Breast epithelium (tissue), 4 donors: ENCODE measurements around the gene CTNNA3. TPM values are rescaled to one million over a fixed set of nuclear protein-coding genes. Genes with fewer than 3 reads are reported as not detected.

ENCODE experiments used
- DNase-seq, 2 donors: peaks; one replicate each; pipeline ENCODE4 v3.0.0-alpha.2; 2019; ENCODE audit warnings: low spot score in 2 of 2
- H3K27ac ChIP-seq, 2 donors: fragments of 200-600 bp; sonication (generic) in 1 of 2; one replicate each; pipeline ENCODE4 v1.5.1; 2016 to 2019; ENCODE audit warnings: mild to moderate bottlenecking in 1 of 2
- H3K27me3 ChIP-seq, 2 donors: fragments of 200-600 bp; sonication (generic) in 1 of 2; one replicate each; pipeline versions ENCODE4 v1.5.1 to v1.6.0; 2017 to 2019; ENCODE audit warnings: control low read depth in 1 of 2, mild to moderate bottlenecking in 1 of 2
- H3K36me3 ChIP-seq: fragments of 200-600 bp; one replicate; pipeline ENCODE4 v1.5.1; 2019
- H3K4me1 ChIP-seq, 2 donors: fragments of 200-600 bp; sonication (generic); one replicate each; pipeline ENCODE4 v1.5.1; 2016 to 2019; ENCODE audit warnings: control low read depth in 1 of 2
- H3K4me3 ChIP-seq, 3 donors: fragments of 200-600 bp; sonication (generic); 1 replicate in 2 of 3; 2 replicates in 1 of 3; pipeline ENCODE4 v1.5.1; 2016 to 2019; ENCODE audit warnings: mild to moderate bottlenecking in 3 of 3, moderate library complexity in 2 of 3
- H3K9me3 ChIP-seq, 2 donors: fragments of 200-600 bp; sonication (generic) in 1 of 2; one replicate each; pipeline ENCODE4 v1.5.1; 2016 to 2019; ENCODE audit warnings: control low read depth in 1 of 2
- POLR2A ChIP-seq: fragments of 450-650 bp; IDR thresholded peaks from one replicate; pipeline ENCODE4 v1.6.1; 2016; ENCODE audit warnings: antibody characterized with exemption, mild to moderate bottlenecking, moderate library complexity
- POLR2AphosphoS5 ChIP-seq, 3 donors: sonication (generic); formaldehyde crosslinking; IDR thresholded peaks; one replicate each; pipeline ENCODE4 v1.6.1; 2017; ENCODE audit warnings: antibody characterized with exemption in 3 of 3
- intact Hi-C: fragments of 100-400 bp; cut with DNase I; formaldehyde crosslinking; loops from one replicate; pipeline ENCODE4 v1.15.1; 2023; ENCODE audit warnings: low total_unique reads
- total RNA-seq, 3 donors: library from RNA; depleted of rRNA; stranded (reverse); fragments of >200 nt; gene quantifications; one replicate each; pipeline ENCODE4 v1.1.0, GENCODE V29; 2016
- TF ChIP-seq, protein P1 (sequence below), 3 donors: fragments of 450-650 bp; IDR thresholded peaks; one replicate each; pipeline ENCODE4 v1.5.1; 2016 to 2017; ENCODE audit warnings: antibody characterized with exemption in 3 of 3, mild to moderate bottlenecking in 3 of 3, moderate library complexity in 3 of 3

CTNNA3 gene
- total RNA-seq, 3 donors from 2014 or later: 0.33 to 1.1 (median 0.59) TPM

DNA sequence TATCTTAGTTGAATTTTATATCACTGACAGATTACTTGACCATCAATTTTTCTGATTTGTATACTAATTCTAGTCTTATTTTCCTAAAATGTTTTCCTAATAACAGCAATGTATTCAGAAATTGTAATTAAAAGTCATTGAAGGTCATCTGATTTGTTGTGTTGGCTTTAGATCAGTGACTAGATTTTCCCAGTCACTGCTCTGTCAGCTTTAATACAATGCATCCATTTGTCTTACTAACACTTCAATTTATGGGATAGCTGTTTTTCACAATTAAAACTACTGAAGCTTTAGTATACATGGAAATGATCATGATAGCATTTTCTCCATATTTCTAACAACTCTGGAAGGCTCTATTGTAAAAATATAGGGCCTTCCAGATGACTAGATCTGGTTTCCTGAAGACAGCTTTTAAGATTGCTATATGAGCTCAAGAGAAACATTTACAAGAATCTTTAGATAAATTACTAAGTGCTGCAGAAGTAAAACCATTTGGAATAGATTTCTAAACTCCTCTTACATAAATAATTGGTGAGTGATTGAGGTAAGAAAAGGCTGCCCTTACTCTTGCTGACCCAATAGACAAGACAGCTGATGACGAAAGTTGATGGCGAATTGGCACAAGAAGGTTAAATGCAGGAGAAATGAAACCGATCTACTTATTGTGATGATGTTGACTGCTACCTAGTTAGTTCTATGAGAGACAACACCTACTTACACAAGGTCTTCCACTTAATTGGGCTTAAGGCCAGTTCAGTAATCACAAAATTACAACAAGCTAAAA is 696.0 kb downstream of the CTNNA3 start:
- no peak overlapping the region for H3K4me3 ChIP-seq
- no peaks in the 10 kb centered on the region for H3K36me3 ChIP-seq
- intact Hi-C loops: no loop called here

DNA sequence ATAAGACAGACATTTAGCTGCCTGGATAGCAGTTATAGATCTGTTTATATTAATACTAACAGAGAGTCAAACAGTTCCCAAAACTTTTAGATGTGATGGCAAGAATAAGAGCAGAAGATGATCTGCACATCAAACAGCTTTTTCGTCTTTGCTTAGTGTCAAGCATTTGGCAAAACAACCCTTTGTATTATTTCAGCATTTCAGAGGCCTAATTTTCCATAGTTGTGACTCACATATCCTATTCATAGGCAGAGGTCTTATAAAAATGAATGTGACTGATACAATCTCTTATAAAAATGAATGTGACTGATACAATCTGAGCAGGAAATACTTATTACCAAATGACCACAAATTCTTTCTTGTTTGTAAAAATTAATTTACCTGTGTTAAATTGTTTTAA is 699.0 kb downstream of the CTNNA3 start:
- no peak for DNase-seq
- Histone ChIP-seq H3K4me3 (no peak overlapping the region), H3K27ac (no peak overlapping the region), H3K27me3 (no peaks in the 10 kb centered on the region), H3K9me3 (no peaks in the 10 kb centered on the region), H3K4me1 (no peaks in the 10 kb centered on the region), H3K36me3 (no peaks in the 10 kb centered on the region)
- TF ChIP-seq, protein P1, sequence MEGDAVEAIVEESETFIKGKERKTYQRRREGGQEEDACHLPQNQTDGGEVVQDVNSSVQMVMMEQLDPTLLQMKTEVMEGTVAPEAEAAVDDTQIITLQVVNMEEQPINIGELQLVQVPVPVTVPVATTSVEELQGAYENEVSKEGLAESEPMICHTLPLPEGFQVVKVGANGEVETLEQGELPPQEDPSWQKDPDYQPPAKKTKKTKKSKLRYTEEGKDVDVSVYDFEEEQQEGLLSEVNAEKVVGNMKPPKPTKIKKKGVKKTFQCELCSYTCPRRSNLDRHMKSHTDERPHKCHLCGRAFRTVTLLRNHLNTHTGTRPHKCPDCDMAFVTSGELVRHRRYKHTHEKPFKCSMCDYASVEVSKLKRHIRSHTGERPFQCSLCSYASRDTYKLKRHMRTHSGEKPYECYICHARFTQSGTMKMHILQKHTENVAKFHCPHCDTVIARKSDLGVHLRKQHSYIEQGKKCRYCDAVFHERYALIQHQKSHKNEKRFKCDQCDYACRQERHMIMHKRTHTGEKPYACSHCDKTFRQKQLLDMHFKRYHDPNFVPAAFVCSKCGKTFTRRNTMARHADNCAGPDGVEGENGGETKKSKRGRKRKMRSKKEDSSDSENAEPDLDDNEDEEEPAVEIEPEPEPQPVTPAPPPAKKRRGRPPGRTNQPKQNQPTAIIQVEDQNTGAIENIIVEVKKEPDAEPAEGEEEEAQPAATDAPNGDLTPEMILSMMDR (IDR thresholded peaks at IDR 0.05): no peak
- no peak for TF ChIP-seq POLR2A
- intact Hi-C loops: no loop called here

More for the DNA sequence above, 696.0 kb downstream of the CTNNA3 start:
- Histone ChIP-seq H3K27ac (no peak overlapping the region), H3K27me3 (no peaks in the 10 kb centered on the region), H3K9me3 (no peaks in the 10 kb centered on the region), H3K4me1 (no peaks in the 10 kb centered on the region)
- DNase-seq: no peak
- TF ChIP-seq POLR2A (no peak), POLR2AphosphoS5 (IDR thresholded peaks at IDR 0.05) (no peak)
- TF ChIP-seq, protein P1 (IDR thresholded peaks at IDR 0.05): no peak

DNA sequence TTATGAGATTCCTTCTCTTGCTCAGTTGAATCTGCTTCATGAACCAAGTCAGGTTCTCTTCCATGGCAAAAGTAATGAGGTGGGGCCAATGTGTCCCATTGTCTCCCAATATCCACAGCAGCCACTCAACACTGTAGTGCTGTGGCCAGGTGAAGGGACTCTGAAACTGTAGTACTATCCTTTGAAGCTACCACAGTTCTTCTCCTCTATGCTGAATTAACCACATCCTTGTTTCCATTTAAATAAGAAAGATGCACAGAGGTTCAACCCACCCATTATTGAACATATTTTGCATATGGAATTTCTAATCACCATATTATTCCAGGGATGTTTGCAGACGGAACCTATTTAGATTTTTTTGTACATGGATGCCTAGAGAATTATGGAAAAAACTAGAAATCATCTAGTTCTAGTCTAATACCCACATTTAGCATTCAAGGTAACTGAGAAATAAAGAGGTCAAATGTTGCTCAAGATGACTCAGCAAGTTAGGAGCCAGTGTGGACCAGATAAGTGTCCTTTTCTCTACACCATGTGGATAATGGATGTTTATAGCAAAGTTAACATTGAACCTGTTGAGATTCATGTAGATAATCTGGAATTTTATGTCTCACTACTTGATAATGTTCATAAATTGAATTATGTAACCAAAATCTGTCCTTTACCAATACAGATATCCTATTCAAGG is 705.7 kb downstream of the CTNNA3 start:
- H3K4me3 ChIP-seq: no peak overlapping the region
- no peak overlapping the region for H3K27ac ChIP-seq
- H3K9me3 ChIP-seq: no peaks in the 10 kb centered on the region
- H3K27me3 ChIP-seq: no peaks in the 10 kb centered on the region
- DNase-seq: no peak
- H3K4me1 ChIP-seq: no peaks in the 10 kb centered on the region
- H3K36me3 ChIP-seq: no peaks in the 10 kb centered on the region
- intact Hi-C loops: no loop called here
- no peak for TF ChIP-seq POLR2AphosphoS5 (IDR thresholded peaks at IDR 0.05)
- TF ChIP-seq POLR2A: no peak
- TF ChIP-seq, protein P1 (IDR thresholded peaks at IDR 0.05): no peak

DNA sequence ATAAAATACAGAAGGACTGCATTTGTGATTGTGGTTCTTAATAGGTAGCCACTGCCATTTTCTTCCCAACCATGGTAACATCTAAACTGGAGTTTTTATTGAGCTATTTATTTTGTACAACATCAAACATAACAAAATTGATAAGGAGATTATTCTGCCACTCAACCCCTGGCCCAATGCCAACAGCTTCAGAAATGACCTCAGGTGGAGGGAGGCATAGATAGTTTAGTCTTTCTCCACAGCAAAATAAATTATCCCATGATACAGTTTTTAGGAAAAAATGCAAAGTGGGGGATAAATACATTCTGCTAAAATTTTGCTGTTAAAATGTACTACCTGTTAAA is 712.5 kb downstream of the CTNNA3 start:
- DNase-seq: no peak
- H3K4me1 ChIP-seq: no peaks in the 10 kb centered on the region
- no peaks in the 10 kb centered on the region for H3K9me3 ChIP-seq
- no peaks in the 10 kb centered on the region for H3K27me3 ChIP-seq
- no peak overlapping the region for H3K27ac ChIP-seq
- no peaks in the 10 kb centered on the region for H3K36me3 ChIP-seq
- TF ChIP-seq, protein P1 (IDR thresholded peaks at IDR 0.05): no peak
- TF ChIP-seq POLR2AphosphoS5 (IDR thresholded peaks at IDR 0.05): no peak
- TF ChIP-seq POLR2A: no peak
- intact Hi-C loops: no loop called here
- no peak overlapping the region for H3K4me3 ChIP-seq

DNA sequence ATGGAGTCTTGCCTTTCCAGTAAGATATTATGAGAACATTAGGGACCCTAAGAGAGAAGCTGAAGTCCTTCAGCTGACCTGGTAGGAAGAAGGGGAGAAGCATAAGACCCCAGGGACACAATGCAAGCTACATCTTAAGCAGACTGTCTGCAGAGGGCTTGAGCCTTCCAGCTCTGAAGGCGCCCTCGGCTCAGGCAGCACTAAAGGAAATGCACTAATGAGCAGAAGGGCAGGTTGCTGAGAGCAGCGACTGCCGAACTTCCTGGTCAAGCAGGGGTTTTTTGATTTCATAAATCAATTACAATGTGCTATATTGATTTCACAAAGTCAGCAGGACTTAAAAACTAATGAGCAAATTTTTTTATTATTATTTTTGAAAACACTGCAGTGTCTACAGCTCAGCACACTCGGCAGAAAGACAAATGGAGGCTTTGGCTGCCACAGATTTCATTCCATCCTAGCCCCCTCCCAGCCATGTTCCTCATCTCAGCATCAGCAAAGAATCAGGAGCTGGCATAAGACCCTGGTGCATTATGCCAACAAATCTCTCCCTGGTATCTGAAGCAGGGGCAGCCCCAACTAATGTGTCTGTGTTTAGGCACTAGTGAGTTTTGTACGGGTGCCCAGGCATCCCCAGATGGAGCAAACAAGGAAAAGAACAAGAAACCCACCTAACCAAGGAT is 713.1 kb downstream of the CTNNA3 start:
- Histone ChIP-seq H3K27ac (no peak overlapping the region), H3K9me3 (no peaks in the 10 kb centered on the region), H3K4me3 (no peak overlapping the region), H3K4me1 (no peaks in the 10 kb centered on the region), H3K36me3 (no peaks in the 10 kb centered on the region), H3K27me3 (no peaks in the 10 kb centered on the region)
- intact Hi-C loops: no loop called here
- TF ChIP-seq POLR2AphosphoS5 (IDR thresholded peaks at IDR 0.05): no peak
- TF ChIP-seq, protein P1 (IDR thresholded peaks at IDR 0.05): no peak
- TF ChIP-seq POLR2A: no peak
- no peak for DNase-seq
